Prostate gland (tissue), 2 donors: ENCODE data around the gene FAU.

Experiments
- CTCF ChIP-seq, 4 experiments: fragments of 200-600 bp in 2 of 4; fragments of 450-650 bp in 2 of 4; sonication (generic) in 2 of 4; IDR thresholded peaks; 1 replicate in 3 of 4; 2 replicates in 1 of 4; pipeline ENCODE4 v1.5.1; 2016 to 2019; ENCODE audit warnings: antibody characterized with exemption in 4 of 4, mild to moderate bottlenecking in 2 of 4, moderate library complexity in 2 of 4
- POLR2A ChIP-seq: fragments of 450-650 bp; IDR thresholded peaks from one replicate; pipeline ENCODE4 v1.6.1; 2016; ENCODE audit warnings: antibody characterized with exemption, mild to moderate bottlenecking
- POLR2AphosphoS5 ChIP-seq: sonication (generic); formaldehyde crosslinking; IDR thresholded peaks from one replicate; pipeline ENCODE4 v1.6.1; 2017; ENCODE audit warnings: antibody characterized with exemption

- TF ChIP-seq POLR2A (no peak), CTCF (IDR thresholded peaks at IDR 0.05) (no peak), POLR2AphosphoS5 (no peak)
Observed at GRCh38 chr11:65151331-65151899, 29.5 kb upstream of the FAU start.
